NCI-H1105 treated with DMSO at 0.1 percent for 48 hours (cell line): Measurements from ENCODE around the gene CIAO1.
A peak's percentile ranks its signal among the peaks of the same experiment; 100 is the strongest.
"Not testable (repeated sequence)": the region's sequence is repeated elsewhere in the genome, so short reads cannot be mapped to it uniquely, and the experiment has no call there.

Experiments
- DNase-seq: peaks from one replicate; lab custom pipeline; 2025; lab: John Stamatoyannopoulos, UW

Gene CIAO1

GRCh38 chr2:96250188-96250587 lies 15.8 kb upstream of the CIAO1 start:
- DNase-seq: no peak

GRCh38 chr2:96251721-96252292 lies 14.2 kb upstream of the CIAO1 start:
- peak; percentile 5 for DNase-seq

GRCh38 chr2:96252526-96252925 lies 13.5 kb upstream of the CIAO1 start:
- no peak for DNase-seq

- DNase-seq: no peak
These were observed 13.0 kb upstream of the CIAO1 start for GRCh38 chr2:96253006-96253405.

- no peak for DNase-seq
These were observed 11.5 kb upstream of the CIAO1 start for GRCh38 chr2:96254571-96254970.

- DNase-seq: no peak
These were observed 9.4 kb upstream of the CIAO1 start for GRCh38 chr2:96256611-96257113.

- DNase-seq: not testable (repeated sequence)
These were observed 8.3 kb upstream of the CIAO1 start for GRCh38 chr2:96257744-96258143.

- no peak for DNase-seq
These were observed 7.6 kb upstream of the CIAO1 start for GRCh38 chr2:96258166-96259022.

- DNase-seq: no peak
These were observed 6.5 kb upstream of the CIAO1 start for GRCh38 chr2:96259497-96259921.

GRCh38 chr2:96260387-96261260 lies 5.4 kb upstream of the CIAO1 start:
- no peak for DNase-seq

- DNase-seq: no peak
These were observed 4.6 kb upstream of the CIAO1 start for GRCh38 chr2:96261328-96262003.

GRCh38 chr2:96262306-96262705 lies 3.7 kb upstream of the CIAO1 start:
- DNase-seq: no peak

GRCh38 chr2:96264086-96264485 lies 1.9 kb upstream of the CIAO1 start:
- no peak for DNase-seq

- DNase-seq: peak; percentile 47
These were observed 1.2 kb upstream of the CIAO1 start for GRCh38 chr2:96264656-96265348.

GRCh38 chr2:96265349-96265839 lies 631 bp upstream of the CIAO1 start:
- peak; percentile 25 for DNase-seq

GRCh38 chr2:96267159-96267971 lies 1.3 kb downstream of the CIAO1 start:
- peak; percentile 21 for DNase-seq

- DNase-seq: no peak
These were observed 6.0 kb downstream of the CIAO1 start for GRCh38 chr2:96271995-96272394.

GRCh38 chr2:96273763-96274162 lies 7.7 kb downstream of the CIAO1 start:
- DNase-seq: no peak

- no peak for DNase-seq
These were observed 8.5 kb downstream of the CIAO1 start for GRCh38 chr2:96274355-96275056.
